Activated naive CD8-positive, alpha-beta T cell (primary cell): ENCODE results near the gene LNPEP.
A peak's percentile ranks its signal among the peaks of the same experiment; 100 is the strongest.

Experiments used
- H3K27ac Mint-ChIP-seq: one replicate; pipeline ENCODE4 v1.8.0; 2021; ENCODE audit warnings: mixed read lengths
- H3K27me3 Mint-ChIP-seq: one replicate; pipeline ENCODE4 v1.8.0; 2021; ENCODE audit warnings: mixed read lengths
- H3K36me3 Mint-ChIP-seq: one replicate; pipeline ENCODE4 v1.8.0; 2021; ENCODE audit warnings: mixed read lengths
- H3K4me1 Mint-ChIP-seq: one replicate; pipeline ENCODE4 v1.8.0; 2021; ENCODE audit warnings: low read depth, mixed read lengths
- H3K4me3 Mint-ChIP-seq: one replicate; pipeline ENCODE4 v1.8.0; 2021; ENCODE audit warnings: mild to moderate bottlenecking, mixed read lengths
- H3K9me3 Mint-ChIP-seq: one replicate; pipeline ENCODE4 v1.8.0; 2021; ENCODE audit warnings: low read depth, mixed read lengths

Gene LNPEP

GRCh38 chr5:96963267-96963666, 27.4 kb downstream of the LNPEP start:
- peak overlapping the region; percentile 76 for H3K4me3 Mint-ChIP-seq
- H3K4me1 Mint-ChIP-seq: peaks cover 81% of the 10 kb centered on the region
- no peaks in the 10 kb centered on the region for H3K27me3 Mint-ChIP-seq
- peaks cover 7% of the 10 kb centered on the region for H3K36me3 Mint-ChIP-seq
- no peaks in the 10 kb centered on the region for H3K9me3 Mint-ChIP-seq
- H3K27ac Mint-ChIP-seq: peak overlapping the region; percentile 94

- peaks cover 89% of the 10 kb centered on the region for H3K4me1 Mint-ChIP-seq
- H3K36me3 Mint-ChIP-seq: peaks cover 2% of the 10 kb centered on the region
- no peaks in the 10 kb centered on the region for H3K27me3 Mint-ChIP-seq
- H3K9me3 Mint-ChIP-seq: no peaks in the 10 kb centered on the region
- no peak overlapping the region for H3K4me3 Mint-ChIP-seq
- peak overlapping the region; percentile 73 for H3K27ac Mint-ChIP-seq
Measured at GRCh38 chr5:96966801-96967200, 30.9 kb downstream of the LNPEP start.

DNA sequence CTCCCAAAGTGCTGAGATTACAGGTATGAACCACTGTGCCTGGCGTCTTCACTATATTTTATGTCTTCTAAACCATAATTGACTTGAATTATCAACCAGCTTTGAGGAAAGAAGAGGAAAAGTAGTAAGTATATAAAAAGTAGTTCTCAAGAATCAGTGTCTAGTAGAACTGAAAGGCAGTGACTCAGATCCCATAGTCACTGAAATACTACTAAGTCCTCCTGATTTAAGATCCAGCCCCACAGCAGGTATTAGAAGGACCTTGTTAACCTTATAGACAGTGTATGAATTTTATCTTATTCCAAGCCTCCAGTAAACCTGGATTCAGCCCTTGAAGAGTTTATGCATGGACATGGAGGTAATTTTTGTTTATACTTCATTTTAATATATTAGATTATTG, 31.5 kb downstream of the LNPEP start:
- peaks cover 2% of the 10 kb centered on the region for H3K36me3 Mint-ChIP-seq
- H3K27ac Mint-ChIP-seq: no peak overlapping the region
- no peak overlapping the region for H3K4me3 Mint-ChIP-seq
- H3K9me3 Mint-ChIP-seq: no peaks in the 10 kb centered on the region
- H3K27me3 Mint-ChIP-seq: no peaks in the 10 kb centered on the region
- peaks cover 90% of the 10 kb centered on the region for H3K4me1 Mint-ChIP-seq

DNA sequence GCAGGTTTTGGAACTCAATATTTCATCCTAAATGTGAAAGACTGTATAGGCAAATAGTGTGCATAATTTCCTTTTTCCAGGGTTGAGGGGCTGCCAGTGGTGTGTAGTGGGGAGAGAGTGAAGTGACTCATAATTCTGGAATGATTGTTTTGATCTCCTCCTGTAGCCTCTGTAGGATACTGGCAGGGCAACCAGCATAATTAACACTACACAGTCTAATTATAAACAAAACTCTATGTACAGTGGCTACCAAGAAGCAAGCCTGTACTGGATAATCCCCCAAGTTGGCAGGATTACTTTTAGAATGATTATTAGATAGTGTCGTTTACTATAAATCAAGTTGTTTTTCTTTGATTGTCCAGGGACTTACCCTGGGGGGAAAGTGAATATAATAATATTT, 32.2 kb downstream of the LNPEP start:
- Mint-ChIP-seq H3K27me3 (no peaks in the 10 kb centered on the region), H3K27ac (peak overlapping the region; percentile 92), H3K9me3 (no peaks in the 10 kb centered on the region), H3K36me3 (peaks cover 6% of the 10 kb centered on the region), H3K4me1 (peaks cover 90% of the 10 kb centered on the region), H3K4me3 (no peak overlapping the region)

DNA sequence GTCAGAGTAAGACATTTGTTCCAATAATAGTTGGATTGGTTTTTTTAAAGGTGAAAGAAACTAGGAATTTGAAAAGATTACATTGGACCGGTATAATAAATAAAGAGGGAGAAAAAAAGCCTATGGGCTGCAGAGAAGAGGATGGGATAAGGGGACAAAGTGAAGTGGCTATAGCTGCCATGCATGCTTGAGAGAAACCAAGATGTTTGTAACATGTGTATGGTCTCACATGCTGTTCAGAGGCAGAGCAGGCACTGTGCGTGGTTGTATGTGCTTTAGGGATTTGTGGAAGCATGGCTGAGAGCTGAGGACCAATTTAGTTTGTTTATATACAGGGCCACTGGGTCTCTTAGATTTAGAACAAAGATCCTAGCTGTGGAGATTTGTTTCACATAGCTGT, 32.7 kb downstream of the LNPEP start:
- Mint-ChIP-seq H3K9me3 (no peaks in the 10 kb centered on the region), H3K27me3 (no peaks in the 10 kb centered on the region), H3K27ac (peak overlapping the region; percentile 92), H3K4me1 (peaks cover 89% of the 10 kb centered on the region), H3K4me3 (peak overlapping the region; percentile 36), H3K36me3 (peaks cover 6% of the 10 kb centered on the region)

DNA sequence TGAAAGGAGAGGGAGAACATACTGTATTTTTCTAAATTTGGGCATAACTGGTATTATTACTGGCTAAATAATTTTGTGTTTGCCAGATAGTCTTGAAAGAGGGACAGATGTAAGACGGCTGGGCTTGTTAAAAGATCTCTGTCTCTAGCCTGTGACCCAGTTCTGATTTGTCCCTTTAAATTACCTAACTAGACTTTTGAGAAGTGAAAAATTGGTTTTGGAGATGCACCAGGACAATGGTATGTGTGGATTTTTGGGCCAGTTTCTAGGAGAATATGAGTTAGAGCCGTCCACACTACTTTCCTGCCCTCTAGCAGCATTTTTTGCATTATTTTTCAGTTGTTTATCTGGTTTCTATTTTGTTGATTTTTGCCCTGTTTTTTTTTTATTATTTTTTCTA, 33.5 kb downstream of the LNPEP start:
- H3K4me3 Mint-ChIP-seq: no peak overlapping the region
- no peak overlapping the region for H3K27ac Mint-ChIP-seq
- no peaks in the 10 kb centered on the region for H3K27me3 Mint-ChIP-seq
- no peaks in the 10 kb centered on the region for H3K9me3 Mint-ChIP-seq
- H3K36me3 Mint-ChIP-seq: peaks cover 3% of the 10 kb centered on the region
- H3K4me1 Mint-ChIP-seq: peaks cover 90% of the 10 kb centered on the region

GRCh38 chr5:96972599-96973334, 36.9 kb downstream of the LNPEP start:
- Mint-ChIP-seq H3K27ac (peak overlapping the region; percentile 87), H3K9me3 (no peaks in the 10 kb centered on the region), H3K4me3 (peak overlapping the region; percentile 77), H3K36me3 (peaks cover 3% of the 10 kb centered on the region), H3K27me3 (no peaks in the 10 kb centered on the region), H3K4me1 (peaks cover 87% of the 10 kb centered on the region)

- H3K9me3 Mint-ChIP-seq: no peaks in the 10 kb centered on the region
- peaks cover 81% of the 10 kb centered on the region for H3K4me1 Mint-ChIP-seq
- peaks cover 3% of the 10 kb centered on the region for H3K36me3 Mint-ChIP-seq
- peak overlapping the region; percentile 84 for H3K27ac Mint-ChIP-seq
- H3K4me3 Mint-ChIP-seq: peak overlapping the region; percentile 77
- no peaks in the 10 kb centered on the region for H3K27me3 Mint-ChIP-seq
Measured at GRCh38 chr5:96973532-96974401, 37.9 kb downstream of the LNPEP start.

GRCh38 chr5:96975656-96976055, 39.8 kb downstream of the LNPEP start:
- no peaks in the 10 kb centered on the region for H3K27me3 Mint-ChIP-seq
- H3K27ac Mint-ChIP-seq: no peak overlapping the region
- H3K4me3 Mint-ChIP-seq: no peak overlapping the region
- H3K36me3 Mint-ChIP-seq: peaks cover 11% of the 10 kb centered on the region
- H3K9me3 Mint-ChIP-seq: no peaks in the 10 kb centered on the region
- peaks cover 70% of the 10 kb centered on the region for H3K4me1 Mint-ChIP-seq

GRCh38 chr5:96977228-96977627, 41.3 kb downstream of the LNPEP start:
- Mint-ChIP-seq H3K4me3 (no peak overlapping the region), H3K9me3 (no peaks in the 10 kb centered on the region), H3K36me3 (peaks cover 11% of the 10 kb centered on the region), H3K4me1 (peaks cover 65% of the 10 kb centered on the region), H3K27me3 (no peaks in the 10 kb centered on the region), H3K27ac (no peak overlapping the region)

DNA sequence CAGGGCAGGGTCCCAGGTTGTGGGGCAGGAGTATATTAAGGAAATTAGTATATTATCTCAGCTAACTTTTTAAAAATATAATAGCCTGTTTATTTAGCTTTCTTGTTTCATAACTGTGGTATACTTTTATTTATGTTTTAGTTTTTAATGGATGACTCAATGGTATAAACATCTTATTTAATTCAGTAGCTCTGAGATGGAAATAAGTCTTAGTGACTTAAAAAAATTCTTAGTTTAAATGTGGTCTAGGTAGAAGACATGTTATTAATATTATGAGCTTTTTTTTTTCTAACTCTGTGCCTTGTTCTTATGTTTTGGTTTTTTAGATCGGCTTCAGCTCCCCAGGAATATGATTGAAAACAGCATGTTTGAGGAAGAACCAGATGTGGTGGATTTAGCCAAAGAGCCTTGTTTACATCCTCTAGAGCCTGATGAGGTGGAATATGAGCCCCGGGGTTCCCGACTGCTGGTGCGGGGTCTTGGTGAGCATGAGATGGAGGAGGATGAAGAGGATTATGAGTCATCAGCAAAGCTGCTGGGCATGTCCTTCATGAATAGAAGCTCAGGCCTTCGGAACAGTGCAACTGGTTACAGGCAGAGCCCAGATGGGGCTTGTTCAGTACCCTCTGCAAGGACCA, 43.1 kb downstream of the LNPEP start:
- H3K9me3 Mint-ChIP-seq: no peaks in the 10 kb centered on the region
- no peak overlapping the region for H3K4me3 Mint-ChIP-seq
- peaks cover 7% of the 10 kb centered on the region for H3K36me3 Mint-ChIP-seq
- H3K27ac Mint-ChIP-seq: peak overlapping the region; percentile 4
- H3K27me3 Mint-ChIP-seq: no peaks in the 10 kb centered on the region
- peaks cover 58% of the 10 kb centered on the region for H3K4me1 Mint-ChIP-seq

- H3K4me1 Mint-ChIP-seq: peaks cover 48% of the 10 kb centered on the region
- no peak overlapping the region for H3K4me3 Mint-ChIP-seq
- H3K27ac Mint-ChIP-seq: no peak overlapping the region
- H3K27me3 Mint-ChIP-seq: no peaks in the 10 kb centered on the region
- H3K36me3 Mint-ChIP-seq: peaks cover 14% of the 10 kb centered on the region
- no peaks in the 10 kb centered on the region for H3K9me3 Mint-ChIP-seq
Measured at GRCh38 chr5:96984506-96985192, 48.8 kb downstream of the LNPEP start.

- Mint-ChIP-seq H3K36me3 (peaks cover 22% of the 10 kb centered on the region), H3K27ac (peak overlapping the region; percentile 6), H3K9me3 (no peaks in the 10 kb centered on the region), H3K4me1 (peaks cover 57% of the 10 kb centered on the region), H3K27me3 (no peaks in the 10 kb centered on the region), H3K4me3 (no peak overlapping the region)
Measured at GRCh38 chr5:96986450-96986849, 50.6 kb downstream of the LNPEP start.

GRCh38 chr5:96990102-96990501, 54.2 kb downstream of the LNPEP start:
- no peak overlapping the region for H3K4me3 Mint-ChIP-seq
- H3K27ac Mint-ChIP-seq: no peak overlapping the region
- H3K36me3 Mint-ChIP-seq: peaks cover 33% of the 10 kb centered on the region
- peaks cover 57% of the 10 kb centered on the region for H3K4me1 Mint-ChIP-seq
- H3K9me3 Mint-ChIP-seq: no peaks in the 10 kb centered on the region
- H3K27me3 Mint-ChIP-seq: no peaks in the 10 kb centered on the region
